WTC11 (cell line): ENCODE results near the gene ZNF516. TPM values are rescaled to one million over a fixed set of nuclear protein-coding genes. Genes with fewer than 3 reads are reported as not detected.

Experiments used
- ATAC-seq: fragments of 200-7000 bp; cut with Tn5 transposase; 2 replicates; pipeline ENCODE4 v1.10.0; 2021; ENCODE audit warnings: mild to moderate bottlenecking, moderate library complexity
- CTCF ChIA-PET: fragments of 300-600 bp; sonication (Branson Sonifier 250); formaldehyde crosslinking; loops from one replicate; lab custom pipeline; 2021; ENCODE audit warnings: antibody characterized with exemption; lab: Charles Lee
- POLR2A ChIA-PET: fragments of 350-600 bp; sonication (Branson Sonifier 250); formaldehyde crosslinking; loops from one replicate; lab custom pipeline; 2021; ENCODE audit warnings: antibody characterized with exemption; lab: Charles Lee
- DNase-seq: peaks from one replicate; pipeline ENCODE4 v3.0.0; 2021; ENCODE audit warnings: low spot score
- H3K27ac Mint-ChIP-seq: 2 replicates; pipeline ENCODE4 v1.8.0; 2021; ENCODE audit warnings: mixed read lengths
- H3K27me3 Mint-ChIP-seq: 2 replicates; pipeline ENCODE4 v1.8.0; 2021; ENCODE audit warnings: low read depth, mild to moderate bottlenecking, moderate library complexity, mixed read lengths
- H3K36me3 Mint-ChIP-seq: 2 replicates; pipeline ENCODE4 v1.8.0; 2021; ENCODE audit warnings: mixed read lengths
- H3K4me1 Mint-ChIP-seq: 2 replicates; pipeline ENCODE4 v1.8.0; 2022; ENCODE audit warnings: mixed read lengths
- H3K4me3 Mint-ChIP-seq: 2 replicates; pipeline ENCODE4 v1.8.0; 2021; ENCODE audit warnings: mild to moderate bottlenecking, moderate library complexity, mixed read lengths
- H3K9me3 Mint-ChIP-seq: 2 replicates; pipeline ENCODE4 v1.8.0; 2021; ENCODE audit warnings: mixed read lengths
- ATF1 ChIP-seq: sonication (generic); formaldehyde crosslinking; IDR thresholded peaks from 2 replicates; pipeline ENCODE4 v1.8.1; 2023; ENCODE audit warnings: mild to moderate bottlenecking, moderate library complexity, missing genetic modification reagents
- CBFB ChIP-seq: sonication (generic); formaldehyde crosslinking; IDR thresholded peaks from 2 replicates; pipeline ENCODE4 v1.8.1; 2022; ENCODE audit warnings: mild to moderate bottlenecking, low read depth, missing genetic modification reagents
- E2F4 ChIP-seq: sonication (generic); formaldehyde crosslinking; IDR thresholded peaks from 2 replicates; pipeline ENCODE4 v1.8.1; 2022; ENCODE audit warnings: low read depth, mild to moderate bottlenecking, moderate library complexity, missing genetic modification reagents, borderline replicate concordance
- FOXK1 ChIP-seq: sonication (generic); formaldehyde crosslinking; IDR thresholded peaks from 2 replicates; pipeline ENCODE4 v1.8.0; 2022; ENCODE audit warnings: mild to moderate bottlenecking, moderate library complexity, missing genetic modification reagents
- FOXP4 ChIP-seq: sonication (generic); formaldehyde crosslinking; IDR thresholded peaks from 2 replicates; pipeline ENCODE4 v1.8.0; 2022; ENCODE audit warnings: mild to moderate bottlenecking, missing genetic modification reagents
- GABPB1 ChIP-seq: sonication (generic); formaldehyde crosslinking; IDR thresholded peaks from 2 replicates; pipeline ENCODE4 v1.8.1; 2023; ENCODE audit warnings: mild to moderate bottlenecking, missing genetic modification reagents
- GRHL2 ChIP-seq: fragments of 250-450 bp; sonication (Bioruptor Pico); IDR thresholded peaks from 2 replicates; pipeline ENCODE4 v1.8.0; 2022; ENCODE audit warnings: mild to moderate bottlenecking, moderate library complexity; ENCODE audit not compliant: insufficient replicate concordance, severe bottlenecking
- IRF2 ChIP-seq: sonication (generic); formaldehyde crosslinking; IDR thresholded peaks from 2 replicates; pipeline ENCODE4 v1.8.0; 2022; ENCODE audit warnings: low read depth, missing genetic modification reagents, borderline replicate concordance
- SOX15 ChIP-seq: fragments of 250-450 bp; sonication (Bioruptor Pico); IDR thresholded peaks from 2 replicates; pipeline ENCODE4 v1.9.0; 2021; ENCODE audit warnings: mild to moderate bottlenecking
- TEAD4 ChIP-seq: sonication (generic); formaldehyde crosslinking; IDR thresholded peaks from 2 replicates; pipeline ENCODE4 v1.8.0; 2022; ENCODE audit warnings: mild to moderate bottlenecking, missing genetic modification reagents
- TP53 ChIP-seq: sonication (generic); formaldehyde crosslinking; IDR thresholded peaks from 2 replicates; pipeline ENCODE4 v1.8.1; 2023; ENCODE audit warnings: mild to moderate bottlenecking, missing genetic modification reagents
- ZNF281 ChIP-seq: sonication (generic); formaldehyde crosslinking; IDR thresholded peaks from 2 replicates; pipeline ENCODE4 v1.8.0; 2023; ENCODE audit warnings: mild to moderate bottlenecking, missing genetic modification reagents
- ZNF317 ChIP-seq: sonication (generic); formaldehyde crosslinking; IDR thresholded peaks from 2 replicates; pipeline ENCODE4 v1.8.1; 2023; ENCODE audit warnings: low read depth, mild to moderate bottlenecking, moderate library complexity, missing genetic modification reagents, borderline replicate concordance
- ZNF396 ChIP-seq: fragments of 250-450 bp; sonication (Bioruptor Pico); IDR thresholded peaks from 2 replicates; pipeline ENCODE4 v1.8.0; 2021; ENCODE audit warnings: mild to moderate bottlenecking, moderate library complexity, borderline replicate concordance
- ZSCAN18 ChIP-seq: fragments of 250-450 bp; sonication (Bioruptor Pico); IDR thresholded peaks from 2 replicates; pipeline ENCODE4 v2.1.2; 2022; ENCODE audit warnings: mild to moderate bottlenecking, moderate library complexity
- total RNA-seq: library from RNA; stranded (reverse); gene quantifications from 3 replicates; pipeline ENCODE4 v1.2.3, GENCODE V29; 2021

The ZNF516 gene
- total RNA-seq, 1 experiment from 2014 or later: 58.6 TPM

GRCh38 chr18:76504749-76505148 is 9.7 kb upstream of the ZNF516 start:
- no peaks in the 10 kb centered on the region; the same call in 1 of the 2 replicates for H3K27me3 Mint-ChIP-seq
- no peaks in the 10 kb centered on the region for H3K9me3 Mint-ChIP-seq
- no peak for DNase-seq
- ATAC-seq: no peak
- CTCF ChIA-PET: interaction anchor here (0.6 to 1.2 kb wide), 4 partner anchors 14 to 182 kb away, joined by 3 to 7 read pairs (median 3); no protein-coding TSS in a partner anchor
- TF ChIP-seq GABPB1 (CRISPR knock-in tag) (peak; percentile 60), ZNF281 (no peak), FOXK1 (CRISPR knock-in tag) (no peak)
- TF ChIP-seq, all 79 proteins: peak for 1
- Mint-ChIP-seq H3K4me1 (peaks cover 18% of the 10 kb centered on the region), H3K27ac (no peak overlapping the region), H3K36me3 (no peaks in the 10 kb centered on the region), H3K4me3 (no peak overlapping the region)
- POLR2A ChIA-PET: interaction anchor here (1.0 kb wide), 1 partner anchor 11 kb away, joined by 4 read pairs; no protein-coding TSS in a partner anchor

DNA sequence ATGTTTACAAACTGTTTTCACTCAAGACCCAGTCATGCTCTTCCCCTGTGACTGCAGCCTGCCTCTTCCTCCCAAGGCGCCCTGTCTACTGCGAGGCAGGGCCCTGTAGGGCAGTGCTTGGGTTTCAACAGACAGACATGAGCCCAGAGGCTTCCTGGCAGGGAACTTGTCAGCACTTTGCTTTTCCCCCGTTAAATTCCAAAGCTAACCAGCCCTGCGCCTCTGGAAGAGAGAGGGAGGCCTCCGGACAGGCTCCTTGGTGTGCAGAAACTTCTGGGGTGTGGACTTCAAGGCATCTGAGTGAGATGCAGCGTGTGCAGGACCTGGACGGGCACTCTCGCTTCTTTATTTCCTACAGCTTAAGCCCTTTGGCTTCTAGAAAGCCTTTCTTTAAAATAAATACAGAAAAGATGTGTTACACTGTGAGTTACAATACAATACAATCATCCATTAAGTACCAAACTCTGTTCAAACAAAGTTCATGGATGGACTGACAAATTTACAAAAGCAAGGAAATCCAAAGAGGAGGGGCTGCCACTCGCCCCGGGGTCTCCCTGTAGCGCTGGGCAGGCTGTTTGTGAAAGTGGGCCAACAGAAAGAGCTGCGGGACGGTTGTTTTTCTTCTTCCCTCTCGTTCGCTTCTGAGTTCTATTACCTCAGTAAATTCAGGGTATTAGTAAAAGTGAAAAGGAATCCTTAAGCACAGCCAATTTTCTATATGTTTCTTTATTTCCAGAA is 8.8 kb upstream of the ZNF516 start:
- ATAC-seq (peak; percentile 84), DNase-seq (no peak)
- no peak overlapping the region for H3K27ac Mint-ChIP-seq
- no peaks in the 10 kb centered on the region for H3K36me3 Mint-ChIP-seq
- TF ChIP-seq TEAD4: no peak
- no peak for TF ChIP-seq FOXP4 (CRISPR knock-in tag)
- no peak for TF ChIP-seq SOX15 (CRISPR knock-in tag)
- TF ChIP-seq TP53 (CRISPR knock-in tag): no peak
- no peak for TF ChIP-seq ZSCAN18
- no peak for TF ChIP-seq CBFB (CRISPR knock-in tag)
- POLR2A ChIA-PET: interaction anchor here (1.0 kb wide), 1 partner anchor 10 kb away, joined by 4 read pairs; no protein-coding TSS in a partner anchor
- H3K27me3 Mint-ChIP-seq: peaks cover 7% of the 10 kb centered on the region
- H3K4me1 Mint-ChIP-seq: peaks cover 26% of the 10 kb centered on the region
- peak overlapping the region; percentile 11; the same call in 1 of the 2 replicates for H3K4me3 Mint-ChIP-seq
- CTCF ChIA-PET: interaction anchor here (0.8 to 1.2 kb wide), 3 partner anchors 14 to 183 kb away, joined by 3 to 7 read pairs (median 3); no protein-coding TSS in a partner anchor
- H3K9me3 Mint-ChIP-seq: no peaks in the 10 kb centered on the region

DNA sequence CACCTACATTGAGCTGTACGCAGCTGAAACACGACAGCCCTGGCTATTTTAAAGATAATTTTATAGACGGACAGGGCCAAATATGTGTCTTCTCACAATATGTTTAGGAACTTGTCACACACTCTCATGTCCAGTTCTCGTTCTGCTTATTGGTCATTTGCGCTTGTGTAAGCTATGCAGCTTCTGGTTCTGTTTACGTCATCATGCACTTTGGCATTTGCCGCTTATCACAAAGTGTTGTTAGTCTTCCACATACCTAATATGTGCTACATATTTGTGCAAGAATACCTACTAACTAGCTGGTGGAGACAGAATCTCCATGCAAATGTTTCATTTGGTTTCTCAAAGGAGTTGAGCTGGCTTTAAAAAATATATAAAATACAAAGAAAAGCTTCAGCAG is 7.5 kb upstream of the ZNF516 start:
- DNase-seq (no peak), ATAC-seq (no peak)
- H3K36me3 Mint-ChIP-seq: no peaks in the 10 kb centered on the region
- peaks cover 26% of the 10 kb centered on the region for H3K4me1 Mint-ChIP-seq
- H3K4me3 Mint-ChIP-seq: no peak overlapping the region
- H3K27me3 Mint-ChIP-seq: peaks cover 20% of the 10 kb centered on the region
- TF ChIP-seq GABPB1 (CRISPR knock-in tag) (peak; percentile 98), IRF2 (no peak)
- POLR2A ChIA-PET: no interaction called here
- H3K9me3 Mint-ChIP-seq: no peaks in the 10 kb centered on the region
- H3K27ac Mint-ChIP-seq: no peak overlapping the region
- CTCF ChIA-PET: interaction anchor here (1.4 kb wide), 1 partner anchor 104 kb away, joined by 3 read pairs; no protein-coding TSS in a partner anchor

GRCh38 chr18:76499637-76500340 is 4.7 kb upstream of the ZNF516 start:
- Mint-ChIP-seq H3K4me1 (peaks cover 32% of the 10 kb centered on the region), H3K9me3 (no peaks in the 10 kb centered on the region)
- POLR2A ChIA-PET: no interaction called here
- TF ChIP-seq ZSCAN18: no peak
- no peak for TF ChIP-seq ZNF317 (CRISPR knock-in tag)
- TF ChIP-seq GRHL2 (CRISPR knock-in tag): no peak
- no peak for TF ChIP-seq ATF1 (CRISPR knock-in tag)
- no peak for TF ChIP-seq E2F4 (CRISPR knock-in tag)
- no peak for TF ChIP-seq ZNF396

More at GRCh38 chr18:76499637-76500340, 4.7 kb upstream of the ZNF516 start:
- CTCF ChIA-PET: no interaction called here
- H3K36me3 Mint-ChIP-seq: no peaks in the 10 kb centered on the region
- H3K4me3 Mint-ChIP-seq: no peak overlapping the region
- peaks cover 37% of the 10 kb centered on the region for H3K27me3 Mint-ChIP-seq
- ATAC-seq: no peak
- no peak for DNase-seq
- H3K27ac Mint-ChIP-seq: peak overlapping the region; percentile 18; the same call in 1 of the 2 replicates
